HTR-8/SVneo (cell line): ENCODE data around the gene DEFB119.
"Not testable (repeated sequence)": the region's sequence is repeated elsewhere in the genome, so short reads cannot be mapped to it uniquely, and the experiment has no call there.

Experiments used
- DNase-seq: peaks from one replicate; pipeline ENCODE4 v3.0.0; 2011; ENCODE audit warnings: low spot score, mixed read lengths; ENCODE audit not compliant: insufficient read length
- FAIRE-seq: peaks from 2 replicates; lab custom pipeline; 2011; peaks lifted over from hg19 to GRCh38; lab: Jason Lieb, UNC

Gene DEFB119

GRCh38 chr20:31390490-31390889 is at the start of gene DEFB119:
TSS of gene DEFB119 (minus strand) at chr20:31390590. CDS start at chr20:31390483, 107 bp downstream.
- DNase-seq, result no peak
- FAIRE-seq, result no peak

GRCh38 chr20:31430568-31431115 is 40.3 kb upstream of the DEFB119 start:
- DNase-seq (no peak), FAIRE-seq (no peak)

- DNase-seq, FAIRE-seq: not testable (repeated sequence)
These were observed 37.2 kb upstream of the DEFB119 start for GRCh38 chr20:31427576-31427975.

- not testable (repeated sequence) for FAIRE-seq, DNase-seq
These were observed 36.6 kb upstream of the DEFB119 start for GRCh38 chr20:31426891-31427551.

- no peak for DNase-seq
- FAIRE-seq, result no peak
These were observed 35.4 kb upstream of the DEFB119 start for GRCh38 chr20:31425797-31426196.

- FAIRE-seq, result no peak
These were observed 27.9 kb upstream of the DEFB119 start for GRCh38 chr20:31418307-31418706.

GRCh38 chr20:31415653-31416052 is 25.3 kb upstream of the DEFB119 start:
- no peak for DNase-seq
- no peak for FAIRE-seq

More at GRCh38 chr20:31418307-31418706, 27.9 kb upstream of the DEFB119 start:
- DNase-seq, result no peak

GRCh38 chr20:31414381-31414780 is 24.0 kb upstream of the DEFB119 start:
- FAIRE-seq, result no peak
- no peak for DNase-seq

GRCh38 chr20:31410011-31410410 is 19.6 kb upstream of the DEFB119 start:
- FAIRE-seq, result no peak

GRCh38 chr20:31406115-31406514 is 15.7 kb upstream of the DEFB119 start, which contains the start of gene DEFB121:
TSS of gene DEFB121 (minus strand) at chr20:31406215. CDS start at chr20:31406152, 63 bp downstream.
- FAIRE-seq (no peak), DNase-seq (no peak)

More at GRCh38 chr20:31410011-31410410, 19.6 kb upstream of the DEFB119 start:
- DNase-seq, result no peak

- FAIRE-seq, result no peak
These were observed 13.5 kb upstream of the DEFB119 start for GRCh38 chr20:31403886-31404285.

GRCh38 chr20:31394900-31395299 is 4.5 kb upstream of the DEFB119 start:
- FAIRE-seq, result no peak

More at GRCh38 chr20:31403886-31404285, 13.5 kb upstream of the DEFB119 start:
- no peak for DNase-seq

GRCh38 chr20:31392836-31393235 is 2.4 kb upstream of the DEFB119 start:
- FAIRE-seq (no peak), DNase-seq (no peak)

More at GRCh38 chr20:31394900-31395299, 4.5 kb upstream of the DEFB119 start:
- no peak for DNase-seq

- FAIRE-seq, result no peak
- DNase-seq, result no peak
These were observed 16.0 kb downstream of the DEFB119 start for GRCh38 chr20:31374346-31374745.

GRCh38 chr20:31368301-31368700 is 22.1 kb downstream of the DEFB119 start, which contains the start of gene DEFB118:
TSS of gene DEFB118 (plus strand) at chr20:31368601. CDS start at chr20:31368651, 50 bp downstream.
- FAIRE-seq (no peak), DNase-seq (no peak)

- not testable (repeated sequence) for FAIRE-seq, DNase-seq
These were observed 26.1 kb downstream of the DEFB119 start for GRCh38 chr20:31364272-31364671.

- FAIRE-seq (no peak), DNase-seq (no peak)
These were observed 27.1 kb downstream of the DEFB119 start for GRCh38 chr20:31363295-31363694.

- DNase-seq (no peak), FAIRE-seq (no peak)
These were observed 34.4 kb downstream of the DEFB119 start for GRCh38 chr20:31355981-31356380.

- FAIRE-seq (no peak), DNase-seq (no peak)
These were observed 48.9 kb downstream of the DEFB119 start for GRCh38 chr20:31341470-31341869.

- FAIRE-seq (no peak), DNase-seq (no peak)
These were observed 59.5 kb downstream of the DEFB119 start for GRCh38 chr20:31330893-31331292.
